LoVo (cell line): Measurements from ENCODE around the gene METTL9.
"Not testable (repeated sequence)": the region's sequence is repeated elsewhere in the genome, so short reads cannot be mapped to it uniquely, and the experiment has no call there.

Source experiments
- DNase-seq: peaks from one replicate; pipeline ENCODE4 v3.0.0-alpha.2; 2016; ENCODE audit warnings: low spot score

METTL9 gene

DNA sequence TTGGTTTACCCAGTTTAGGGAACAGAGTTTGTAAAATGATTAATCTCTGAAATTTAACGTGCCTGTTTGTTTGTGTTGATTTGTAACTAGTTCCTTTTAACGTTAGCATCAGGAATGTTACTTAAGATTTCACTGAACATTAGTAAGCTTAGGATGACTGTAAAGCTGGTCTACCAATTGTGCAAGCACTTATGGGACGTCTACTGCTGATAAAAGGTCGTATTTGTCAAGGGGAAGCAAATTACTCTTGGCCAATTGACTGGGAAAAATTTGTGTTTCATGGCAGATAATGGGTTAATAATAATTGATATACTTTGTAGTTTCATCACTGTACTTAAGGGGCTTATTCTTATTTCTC, 11.8 kb downstream of the METTL9 start:
- no peak for DNase-seq

DNA sequence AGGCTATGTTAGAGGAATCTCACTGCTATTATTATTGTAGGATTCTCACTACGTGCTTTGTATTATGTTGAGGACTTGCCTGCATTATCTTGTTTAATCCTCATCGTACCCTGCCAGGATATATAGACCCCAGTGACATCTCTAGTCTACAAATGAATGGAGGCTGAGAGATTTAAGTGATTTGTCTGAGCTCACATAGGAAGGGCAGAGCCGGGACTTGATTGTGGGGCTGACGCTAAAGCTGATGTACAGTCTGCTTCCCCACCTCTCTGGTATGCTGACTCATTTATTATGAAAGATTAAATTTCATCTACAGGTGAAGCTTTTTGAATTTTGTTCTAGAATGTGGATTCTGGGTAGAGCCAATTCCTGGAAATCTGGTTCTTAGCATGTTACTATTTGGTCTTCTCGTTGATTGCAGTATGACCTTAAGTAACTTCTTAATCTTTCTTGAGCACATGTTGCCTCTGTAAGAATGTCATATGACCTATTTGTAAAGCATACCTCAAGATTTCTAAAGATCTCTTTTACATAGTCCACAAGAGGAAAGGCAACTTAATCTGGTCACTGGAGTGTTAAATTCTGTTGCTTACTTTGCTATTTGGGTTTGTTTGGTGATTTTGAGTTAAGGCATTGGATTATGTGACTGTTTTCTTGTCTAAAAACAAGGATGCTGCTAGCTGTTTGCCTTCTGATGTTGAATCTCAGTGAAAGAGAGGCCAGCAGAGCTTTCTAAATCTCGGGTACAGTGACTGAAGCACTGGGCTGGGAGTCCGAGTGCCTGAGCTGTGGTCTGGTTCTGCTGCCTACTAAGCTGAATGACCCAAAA, 12.4 kb downstream of the METTL9 start:
- DNase-seq = no peak

DNA sequence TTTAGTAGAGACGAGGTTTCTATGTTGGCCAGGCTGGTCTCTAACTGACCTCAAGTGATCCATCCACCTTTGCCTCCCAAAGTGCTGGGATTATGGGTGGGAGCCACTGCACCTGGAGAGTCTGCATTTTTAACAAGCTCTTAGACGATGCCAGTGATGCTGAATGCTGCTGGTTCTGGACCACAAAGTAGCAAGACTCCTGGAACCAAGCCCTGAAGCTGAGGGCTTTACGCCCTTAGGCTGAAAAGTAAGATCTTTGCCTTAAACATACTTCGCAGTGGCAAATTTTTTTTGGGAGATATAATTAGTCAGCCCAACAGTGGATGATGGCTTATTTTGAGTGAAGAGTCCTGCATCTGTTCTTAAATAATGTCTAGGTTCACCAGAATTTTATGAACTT, 14.0 kb downstream of the METTL9 start:
- DNase-seq = no peak

DNA sequence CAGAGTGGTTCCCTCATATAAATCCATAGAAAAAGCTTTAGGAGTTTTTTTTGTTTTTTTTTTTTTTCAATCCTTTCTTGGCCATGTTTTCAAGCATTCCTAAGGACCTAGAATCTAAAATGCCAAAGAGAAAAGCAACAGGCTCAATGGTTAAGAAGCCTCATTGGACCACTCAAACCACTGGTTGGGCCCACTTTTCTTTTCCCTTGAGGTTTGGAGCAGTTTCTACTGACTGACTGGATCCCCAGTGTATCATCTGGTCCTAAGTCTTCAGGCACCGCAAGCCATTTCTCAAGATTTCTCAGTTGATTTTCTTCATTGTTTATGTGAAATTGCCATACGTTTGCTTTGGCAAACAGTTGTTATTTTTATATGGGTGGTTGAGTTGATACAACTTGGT, 14.4 kb downstream of the METTL9 start:
- DNase-seq = no peak

DNA sequence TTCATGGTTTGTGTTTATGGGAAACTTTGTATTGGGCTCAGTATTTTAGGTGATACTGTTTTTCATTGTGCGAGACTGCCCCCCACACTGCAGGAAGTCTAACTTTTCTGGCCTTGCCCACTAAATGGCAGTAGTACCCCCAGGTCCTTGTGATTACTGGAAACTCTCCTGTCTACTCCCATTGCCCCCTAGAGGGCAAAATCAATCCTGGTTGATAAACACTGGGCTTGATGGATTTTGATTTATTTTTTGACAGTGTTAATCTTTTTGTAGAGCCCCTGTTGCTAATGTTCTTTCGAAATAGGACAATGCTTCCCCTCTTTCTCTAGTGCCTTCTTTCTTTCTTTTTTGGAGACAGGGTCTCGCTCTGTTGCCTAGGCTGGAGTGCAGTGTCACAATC, 15.5 kb downstream of the METTL9 start:
- DNase-seq = no peak

DNA sequence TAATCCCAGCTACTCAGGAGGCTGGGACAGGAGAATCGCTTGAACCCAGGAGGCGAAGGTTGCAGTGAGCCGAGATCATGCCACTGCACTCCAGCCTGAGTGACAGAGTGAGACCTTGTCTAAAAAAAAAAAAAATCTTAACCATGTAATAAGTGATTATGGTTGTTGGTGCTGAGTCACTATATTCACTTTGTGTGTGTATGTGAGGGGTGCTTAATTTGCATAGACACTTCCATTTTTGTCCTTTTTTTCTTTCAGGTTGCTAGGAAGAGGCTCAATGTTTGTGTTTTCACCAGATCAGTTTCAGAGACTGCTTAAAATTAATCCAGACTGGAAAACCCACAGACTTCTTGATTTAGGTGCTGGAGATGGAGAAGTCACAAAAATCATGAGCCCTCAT, 18.2 kb downstream of the METTL9 start:
- DNase-seq = no peak

DNA sequence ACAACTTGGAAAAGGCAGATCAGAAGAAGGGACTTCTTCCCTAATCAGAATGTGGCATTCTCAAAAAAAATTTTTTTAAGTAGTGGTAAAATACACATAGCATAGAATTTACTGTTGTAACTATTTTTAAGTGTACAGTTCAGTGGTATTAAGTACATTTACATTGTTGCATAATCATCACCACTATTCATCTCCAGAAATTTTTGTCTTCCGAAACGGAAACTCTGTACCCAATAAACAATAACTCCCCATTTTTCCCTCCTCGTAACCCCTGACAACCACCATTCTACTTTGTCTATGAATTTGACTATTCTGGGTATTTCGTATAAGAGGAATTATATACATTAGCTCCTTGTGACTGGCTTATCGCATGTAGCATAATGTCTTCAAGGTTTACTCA, 18.9 kb downstream of the METTL9 start:
- DNase-seq = no peak

DNA sequence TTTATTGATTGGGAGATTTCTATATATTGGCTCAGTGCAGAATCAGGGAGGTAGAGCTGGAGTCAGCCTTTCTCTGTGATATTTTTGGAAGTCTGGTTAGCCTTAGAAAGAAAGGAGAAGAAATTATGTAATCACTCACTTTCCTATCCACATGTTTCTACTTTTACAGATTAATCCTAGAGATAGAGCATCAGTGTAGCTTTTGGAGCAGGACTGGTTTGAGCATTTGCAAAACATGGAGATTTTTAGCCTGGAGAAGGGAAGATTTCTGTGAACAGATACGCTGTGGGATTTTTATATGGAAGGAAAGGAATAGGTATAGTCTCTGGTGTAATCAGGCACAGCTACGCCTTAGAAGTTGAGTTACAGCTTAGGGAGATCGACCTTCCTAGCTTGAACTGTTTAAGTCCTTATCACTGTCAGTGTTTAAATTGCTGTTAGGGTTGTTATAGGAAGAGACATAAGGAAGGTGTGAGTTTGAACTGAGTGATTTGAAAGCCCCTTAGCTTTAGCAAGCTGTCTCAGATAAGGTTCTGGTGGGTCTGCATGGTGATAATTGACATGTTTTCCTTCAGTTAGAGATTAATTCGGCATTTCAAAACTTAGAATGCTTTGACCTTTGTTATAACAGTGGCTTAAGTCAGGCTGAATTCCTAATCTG, 20.5 kb downstream of the METTL9 start:
- DNase-seq = no peak

DNA sequence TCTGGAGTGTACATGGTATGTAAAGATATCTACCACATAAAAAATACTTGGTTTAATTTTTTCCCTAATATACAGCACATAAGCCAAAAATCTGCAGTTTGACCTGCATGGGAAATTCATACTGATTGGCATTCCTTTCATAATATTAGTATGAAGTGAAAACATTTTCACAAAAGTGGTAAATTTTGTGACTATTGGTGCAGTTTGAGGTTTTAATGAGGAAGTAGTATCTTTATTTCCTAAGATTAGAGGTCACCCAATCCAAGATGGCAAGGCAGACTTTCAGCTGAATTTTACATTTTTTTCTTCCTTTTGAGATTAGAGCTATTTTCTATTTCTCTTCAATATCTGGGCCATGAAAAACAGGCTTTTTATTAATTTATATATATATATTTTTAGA, 21.2 kb downstream of the METTL9 start:
- no peak for DNase-seq

DNA sequence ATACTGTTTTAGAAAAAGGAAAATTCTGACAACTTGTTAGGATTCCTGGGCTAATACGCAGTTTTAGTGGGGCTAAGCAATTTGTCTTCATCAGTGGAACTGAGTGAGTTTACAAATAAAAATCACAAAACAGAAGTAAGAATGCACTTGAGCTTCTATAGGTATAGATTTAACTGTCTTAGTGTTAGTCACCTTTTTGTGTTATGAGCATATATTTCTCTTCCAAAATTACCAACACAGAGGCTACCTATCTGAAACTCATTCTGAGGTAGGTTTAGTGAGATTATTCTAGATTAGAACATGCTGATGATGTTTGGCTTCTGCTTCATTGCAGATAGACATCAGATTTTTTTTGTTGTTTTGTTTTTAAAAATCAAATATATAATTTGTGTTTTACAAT, 23.2 kb downstream of the METTL9 start:
- no peak for DNase-seq

DNA sequence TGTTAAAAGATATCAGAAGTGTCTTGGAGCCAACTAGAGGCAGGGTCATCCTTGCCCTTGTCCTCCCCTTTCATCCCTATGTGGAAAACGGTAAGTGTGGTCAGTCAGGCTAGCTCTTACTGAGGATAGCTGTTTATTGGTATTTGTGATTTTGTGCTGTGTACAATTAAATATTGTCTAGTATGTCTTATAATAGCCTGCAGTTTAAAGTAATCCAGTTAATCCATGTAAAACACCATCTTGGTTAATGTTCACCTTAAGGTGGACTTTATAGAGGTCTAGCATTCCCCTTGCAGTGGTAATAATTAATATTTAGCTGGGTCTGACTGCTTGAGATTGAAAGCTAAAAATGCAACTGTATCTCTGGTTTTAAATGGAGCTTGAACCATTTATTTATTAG, 25.6 kb downstream of the METTL9 start:
- DNase-seq = no peak

DNA sequence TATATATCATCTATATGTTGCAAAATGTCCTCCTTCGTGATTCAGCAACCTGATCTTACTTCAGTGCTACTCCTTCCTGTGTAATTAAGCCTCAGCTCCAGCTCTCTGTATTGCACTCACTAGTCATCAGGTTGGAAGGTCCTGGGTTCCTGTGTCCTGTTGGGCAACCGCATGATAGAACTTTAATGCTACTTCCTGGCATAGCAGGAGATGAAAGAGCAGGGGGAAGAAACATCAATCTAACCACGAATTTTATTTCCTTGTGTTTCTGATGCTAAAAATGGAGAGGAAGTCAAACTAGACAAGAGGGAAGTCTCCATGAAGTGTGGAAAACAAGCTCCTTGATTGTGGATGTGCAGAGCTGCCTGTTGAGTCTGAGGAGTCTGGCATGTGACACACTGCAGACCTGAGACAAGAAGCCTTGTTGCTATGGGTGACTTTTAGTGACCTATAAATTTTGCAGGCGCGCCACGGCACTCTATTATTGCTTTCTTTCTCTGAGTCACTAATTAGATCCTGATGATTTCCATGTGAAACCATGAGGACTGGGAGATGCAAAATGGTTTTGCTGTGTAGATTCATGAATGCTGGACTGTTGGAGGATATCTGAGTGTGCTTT, 27.4 kb downstream of the METTL9 start:
- DNase-seq = no peak

DNA sequence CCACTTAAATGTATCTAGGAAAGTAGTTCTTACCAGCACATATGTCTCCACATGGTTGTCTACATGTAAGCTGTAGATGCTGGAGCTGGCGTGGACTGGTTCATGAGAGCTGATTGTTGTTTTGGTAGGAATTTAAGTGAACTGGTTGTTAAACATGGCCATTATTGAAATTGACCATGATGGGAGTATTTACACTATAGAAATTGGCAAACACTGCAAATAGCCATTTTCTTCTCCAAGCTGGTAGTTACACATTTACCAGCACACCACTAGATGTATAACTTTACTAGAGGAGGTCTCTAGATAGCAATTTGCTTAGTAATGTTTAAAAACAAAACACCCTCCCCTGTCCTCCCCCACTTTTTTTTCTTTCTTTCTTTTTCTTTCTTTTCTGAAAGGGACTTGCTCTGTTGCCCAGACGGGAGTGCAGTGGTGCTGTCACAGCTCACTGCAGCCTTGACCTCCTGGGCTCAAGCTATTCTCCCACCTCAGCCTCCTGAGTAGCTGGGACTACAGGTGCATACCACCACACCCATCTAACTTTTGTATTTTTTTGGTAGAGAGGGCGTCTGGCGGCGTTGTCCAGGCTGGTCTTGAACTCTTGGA, 28.8 kb downstream of the METTL9 start:
- no peak for DNase-seq

DNA sequence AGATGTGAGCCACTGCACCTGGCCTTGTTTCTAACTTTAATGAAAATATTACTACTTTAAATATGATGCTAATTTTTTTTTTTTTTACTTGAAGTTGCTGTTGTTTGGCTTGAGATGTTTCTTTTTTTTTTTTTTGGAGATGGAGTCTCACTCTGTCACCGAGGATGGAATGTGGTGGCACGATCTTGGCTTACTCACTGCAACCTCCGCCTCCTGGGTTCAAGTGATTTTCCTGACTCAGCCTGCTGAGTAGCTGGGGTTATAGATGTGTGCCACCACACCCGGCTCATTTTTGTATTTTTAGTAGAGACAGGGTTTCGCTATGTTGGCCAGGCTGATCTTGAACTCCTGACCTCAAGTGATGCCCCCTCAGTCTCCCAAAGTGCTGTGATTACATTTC, 29.4 kb downstream of the METTL9 start:
- no peak for DNase-seq

DNA sequence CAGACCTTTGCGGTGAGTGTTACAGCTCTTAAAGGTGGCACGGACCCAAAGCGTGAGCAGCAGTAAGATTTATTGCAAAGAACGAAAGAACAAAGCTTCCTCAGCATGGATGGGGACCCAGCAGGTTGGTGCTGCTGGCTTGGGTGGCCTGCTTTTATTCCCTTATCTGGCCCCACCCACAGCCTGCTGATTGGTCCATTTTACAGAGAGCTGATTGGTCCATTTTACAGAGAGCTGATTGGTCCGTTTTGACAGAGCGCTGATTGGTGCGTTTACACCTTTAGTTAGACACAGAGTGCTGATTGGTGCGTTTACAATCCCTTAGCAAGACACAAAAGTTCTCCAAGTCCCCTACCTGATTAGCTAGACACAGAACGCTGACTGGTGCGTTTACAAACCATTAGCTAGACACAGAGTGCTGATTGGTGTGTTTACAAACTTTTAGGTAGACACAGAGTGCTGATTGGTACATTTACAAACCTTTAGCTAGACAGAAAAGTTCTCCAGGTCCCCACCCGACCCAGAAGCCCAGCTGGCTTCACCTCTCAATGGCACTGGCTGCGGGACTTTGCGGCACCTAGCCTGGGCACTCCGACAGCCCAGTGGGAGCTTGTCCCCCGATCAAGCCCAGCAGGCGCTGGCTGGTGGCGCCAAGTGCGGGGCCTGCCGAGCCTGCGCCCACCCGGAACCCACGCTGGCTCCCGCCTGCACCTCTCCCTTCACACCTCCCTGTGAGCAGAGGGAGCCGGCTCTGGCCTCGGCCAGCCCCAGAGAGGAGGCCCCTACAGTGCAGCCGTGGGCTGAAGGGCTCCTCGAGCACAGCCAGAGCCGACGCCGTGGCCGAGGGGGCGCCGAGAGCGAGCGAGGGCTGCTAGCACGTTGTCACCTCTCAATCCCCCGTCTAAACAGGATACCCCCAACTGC, 30.5 kb downstream of the METTL9 start:
- not testable (repeated sequence) for DNase-seq

DNA sequence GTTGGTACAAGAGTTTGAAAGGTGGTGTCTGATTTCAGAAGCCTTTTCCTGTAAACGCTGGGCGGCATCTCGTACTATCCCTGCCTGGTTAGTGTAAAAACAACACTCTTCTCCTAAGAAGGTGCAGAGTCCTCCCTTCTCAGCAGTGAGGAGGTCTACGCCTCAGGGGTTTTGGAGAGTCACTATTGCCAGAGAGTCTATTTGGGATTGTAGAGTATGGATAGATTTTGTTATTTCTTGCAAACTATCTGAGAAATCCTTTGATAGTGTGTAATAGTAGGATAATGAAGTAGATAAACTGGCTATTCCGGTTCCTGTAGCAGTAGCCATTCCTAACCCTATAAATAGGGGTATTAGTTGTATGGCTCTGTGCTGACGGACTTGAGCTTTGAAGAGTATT, 31.5 kb downstream of the METTL9 start:
- DNase-seq = not testable (repeated sequence)

DNA sequence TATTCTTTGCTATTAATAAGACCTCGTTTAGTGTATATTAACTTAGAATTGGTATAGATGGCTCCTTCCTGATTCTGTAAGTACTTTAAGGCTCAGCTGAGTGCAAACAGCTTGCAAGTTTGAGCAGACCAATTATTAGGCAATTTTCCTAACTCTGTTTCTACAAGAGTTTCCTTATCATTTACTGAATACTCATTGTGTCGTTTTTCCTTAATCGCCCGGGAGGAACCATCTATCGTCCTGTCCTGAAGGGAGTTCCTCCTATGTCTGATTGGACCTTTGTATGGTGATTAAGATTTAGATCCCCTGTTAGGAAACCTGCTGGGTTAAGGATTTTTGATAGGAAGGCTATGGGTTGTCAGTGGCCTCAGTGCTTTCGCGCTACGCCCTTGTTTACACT, 32.0 kb downstream of the METTL9 start:
- not testable (repeated sequence) for DNase-seq

DNA sequence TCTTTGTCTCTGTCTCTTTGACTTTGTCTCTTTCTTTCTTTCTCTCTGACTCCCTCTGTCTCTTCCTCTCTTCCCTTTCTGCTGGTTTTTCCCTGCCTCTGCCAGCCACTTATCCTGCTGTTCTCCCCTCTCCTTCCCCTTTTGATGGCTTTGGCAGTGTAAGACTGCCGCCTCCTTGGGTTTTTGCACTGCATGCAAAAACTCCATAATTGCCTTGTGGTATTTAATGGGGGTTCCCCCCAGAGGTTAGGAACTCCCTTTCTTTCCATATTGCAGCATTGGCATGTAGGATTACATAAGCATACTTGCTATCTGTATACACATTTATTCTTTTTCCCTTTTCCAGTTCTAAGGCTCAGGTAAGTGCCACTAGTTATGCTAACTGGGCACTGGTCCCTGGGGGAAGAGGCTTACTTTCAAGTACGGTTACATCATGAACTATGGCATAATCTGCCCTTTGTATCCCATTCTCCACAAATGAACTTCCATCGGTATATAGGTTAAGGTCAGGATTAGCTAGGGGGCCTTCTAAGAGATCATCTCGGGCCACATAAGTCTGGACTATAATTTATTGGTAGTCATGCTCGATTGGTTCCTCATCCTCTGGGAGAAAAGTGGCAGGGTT, 32.7 kb downstream of the METTL9 start:
- not testable (repeated sequence) for DNase-seq

DNA sequence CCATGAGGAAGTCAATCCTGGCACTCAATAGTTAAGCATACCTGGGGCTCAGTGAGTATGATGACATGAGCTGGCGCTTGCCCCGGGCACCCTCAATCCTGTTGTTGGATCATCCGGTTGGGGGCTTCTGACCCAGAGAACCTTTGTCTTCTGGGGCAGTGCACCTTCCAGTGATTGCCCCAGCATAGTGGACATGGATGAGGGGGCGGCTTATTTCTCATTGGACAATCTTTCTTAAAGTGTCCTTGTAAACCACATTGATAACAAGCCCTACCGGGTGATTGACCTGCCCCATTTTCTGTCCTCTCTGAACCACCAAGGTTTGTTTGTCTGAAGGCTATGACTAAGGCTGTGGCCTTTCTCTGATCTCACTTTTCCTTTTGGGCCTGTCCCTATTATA, 34.8 kb downstream of the METTL9 start:
- DNase-seq = no peak

DNA sequence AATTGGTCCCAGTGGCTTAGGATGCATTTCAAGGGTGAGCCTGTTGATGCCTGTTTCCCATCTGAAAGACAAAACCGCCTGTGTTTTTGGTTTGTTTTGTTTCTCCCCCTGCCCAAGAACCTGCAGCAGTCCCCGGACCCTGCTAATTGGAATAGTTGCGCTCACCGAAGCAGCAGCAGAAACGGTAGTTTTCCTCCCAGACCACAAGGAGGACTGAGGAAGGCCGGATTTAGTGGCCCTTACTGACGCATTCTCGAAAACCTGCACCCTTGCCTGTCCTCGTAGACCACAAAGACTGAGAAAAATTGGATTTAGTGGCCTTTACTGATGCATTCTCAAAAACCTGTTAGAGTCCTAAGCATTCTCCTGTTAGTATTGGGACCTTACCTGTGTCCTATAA, 36.3 kb downstream of the METTL9 start:
- not testable (repeated sequence) for DNase-seq
